ENCODE measurements around the gene CLTA. TPM values are rescaled to one million over a fixed set of nuclear protein-coding genes. Genes with fewer than 3 reads are reported as not detected.
A peak's percentile ranks its signal among the peaks of the same experiment; 100 is the strongest.

Gene CLTA, protein sequence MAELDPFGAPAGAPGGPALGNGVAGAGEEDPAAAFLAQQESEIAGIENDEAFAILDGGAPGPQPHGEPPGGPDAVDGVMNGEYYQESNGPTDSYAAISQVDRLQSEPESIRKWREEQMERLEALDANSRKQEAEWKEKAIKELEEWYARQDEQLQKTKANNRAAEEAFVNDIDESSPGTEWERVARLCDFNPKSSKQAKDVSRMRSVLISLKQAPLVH
- polyA plus RNA-seq (ENCODE audit: insufficient read depth in 1 of 5, insufficient read length in 5 of 5, low replicate concordance in 1 of 5): 100 to 1,000 TPM; 210 to 246 (median 225) TPM
- long read RNA-seq, donor 1, transcript CLTA-202 (5 exons, 1,073 nt): major isoform, 151 of 234 reads
- long read RNA-seq, donor 1, transcript CLTA-210 (3 exons, 989 nt): minor isoform, 5 of 234 reads
- long read RNA-seq, donor 1, partial matches to known transcripts: 70 of 234 reads
- long read RNA-seq, donor 1, other reads (novel, unspliced or antisense): 7 of 234 reads
- long read RNA-seq, donor 2, transcript CLTA-202 (5 exons, 1,073 nt): major isoform, 105 of 113 reads
- long read RNA-seq, donor 2, partial matches to known transcripts: 5 of 113 reads
- long read RNA-seq, donor 2, other reads (novel, unspliced or antisense): 0 of 113 reads
- long read RNA-seq, donor 3, transcript CLTA-202 (5 exons, 1,073 nt): major isoform, 122 of 150 reads
- long read RNA-seq, donor 3, partial matches to known transcripts: 26 of 150 reads
- long read RNA-seq, donor 3, other reads (novel, unspliced or antisense): 0 of 150 reads
- long read RNA-seq, donor 4, transcript CLTA-202 (5 exons, 1,073 nt): major isoform, 86 of 143 reads
- long read RNA-seq, donor 4, partial matches to known transcripts: 55 of 143 reads
- long read RNA-seq, donor 4, other reads (novel, unspliced or antisense): 0 of 143 reads
- long read RNA-seq, donor 5, transcript CLTA-202 (5 exons, 1,073 nt): major isoform, 145 of 212 reads
- long read RNA-seq, donor 5, partial matches to known transcripts: 60 of 212 reads
- long read RNA-seq, donor 5, other reads (novel, unspliced or antisense): 5 of 212 reads
- long read RNA-seq, donor 6, transcript CLTA-202 (5 exons, 1,073 nt): major isoform, 172 of 196 reads
- long read RNA-seq, donor 6, partial matches to known transcripts: 23 of 196 reads
- long read RNA-seq, donor 6, other reads (novel, unspliced or antisense): 0 of 196 reads
- long read RNA-seq, donor 7, transcript CLTA-202 (5 exons, 1,073 nt): major isoform, 86 of 95 reads
- long read RNA-seq, donor 7, partial matches to known transcripts: 9 of 95 reads
- long read RNA-seq, donor 7, other reads (novel, unspliced or antisense): 0 of 95 reads
- long read RNA-seq, donor 8, transcript CLTA-202 (5 exons, 1,073 nt): major isoform, 50 of 50 reads
- long read RNA-seq, donor 8, partial matches to known transcripts: 0 of 50 reads
- long read RNA-seq, donor 8, other reads (novel, unspliced or antisense): 0 of 50 reads

- DNase-seq: peak; percentile 94 to 96
Measured at GRCh38 chr9:36190388-36191289, at the start of gene CLTA. Gene CLTA (plus strand): TSS chr9:36190921. CDS start chr9:36191057, 136 bp downstream.

- DNase-seq: peak in 1 of 2 donors; percentile 61
Measured at GRCh38 chr9:36141288-36141687, 49.4 kb upstream of the CLTA start.

DNA sequence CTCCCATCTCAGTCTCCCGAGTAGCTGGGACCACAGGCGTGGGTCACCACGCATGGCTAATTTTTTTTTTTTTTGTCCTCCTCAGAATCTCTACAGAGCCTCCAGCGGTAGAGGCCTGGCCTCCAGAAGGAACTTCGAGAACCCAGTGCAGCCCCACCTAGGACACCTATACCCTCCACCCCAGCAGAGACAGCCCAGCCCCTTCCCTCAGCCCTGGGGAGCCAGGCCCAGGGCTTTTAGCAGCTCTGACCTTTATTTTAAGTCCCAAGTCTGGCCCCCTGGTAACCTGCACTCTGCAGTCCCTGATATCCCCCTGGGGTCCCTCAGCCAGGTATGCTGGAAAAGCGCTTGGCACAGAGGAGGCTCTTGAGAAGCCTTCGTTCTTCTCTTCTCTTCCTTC is 49.0 kb upstream of the CLTA start:
- DNase-seq: no peak

- no peak for DNase-seq
Measured at GRCh38 chr9:36142510-36143244, 48.0 kb upstream of the CLTA start.

GRCh38 chr9:36143245-36143641 is 47.5 kb upstream of the CLTA start:
- DNase-seq: no peak

DNA sequence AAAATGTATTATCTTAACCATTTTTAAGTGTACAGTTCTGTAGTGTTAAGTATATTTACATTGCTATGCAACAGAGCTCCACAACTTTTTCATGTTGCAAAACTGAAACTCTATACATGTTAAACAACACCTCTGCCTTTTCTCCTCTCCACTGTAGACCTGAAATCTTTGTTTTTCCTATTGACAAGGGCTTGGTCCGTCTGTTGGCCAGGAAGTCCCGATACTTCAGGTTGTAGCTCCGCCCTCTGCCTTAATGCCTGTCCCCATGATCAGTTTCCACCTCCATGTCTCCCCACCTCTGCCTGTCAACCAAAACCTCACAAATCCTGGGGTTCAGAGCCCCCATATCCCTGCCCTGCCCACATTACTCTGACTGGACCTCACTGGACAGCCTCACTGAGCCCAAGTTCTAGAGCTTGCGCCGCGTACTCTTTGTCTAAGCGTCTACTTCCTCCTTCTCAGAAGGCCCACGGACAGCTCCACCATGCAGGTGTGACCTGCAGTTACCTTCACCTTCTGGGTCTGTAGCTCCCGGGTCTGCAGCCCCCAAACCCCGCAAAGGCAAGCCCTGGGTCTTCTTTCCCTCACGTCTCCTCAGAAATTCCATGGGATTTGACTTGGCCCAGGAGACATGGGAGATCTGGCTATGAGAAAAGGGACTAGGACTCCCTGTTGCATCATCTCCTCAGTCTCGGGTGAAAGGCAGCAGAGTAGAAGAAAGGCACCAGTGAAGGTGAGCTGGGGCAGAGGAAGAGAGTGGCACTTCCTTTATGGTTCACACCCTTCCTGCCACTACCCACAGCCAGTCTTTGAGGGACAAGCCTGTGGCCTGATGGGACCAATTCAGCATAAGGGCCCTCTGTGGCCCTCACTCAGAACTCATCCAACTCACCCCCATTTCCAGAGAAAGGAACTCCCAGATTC is 46.1 kb upstream of the CLTA start:
- DNase-seq: no peak

DNA sequence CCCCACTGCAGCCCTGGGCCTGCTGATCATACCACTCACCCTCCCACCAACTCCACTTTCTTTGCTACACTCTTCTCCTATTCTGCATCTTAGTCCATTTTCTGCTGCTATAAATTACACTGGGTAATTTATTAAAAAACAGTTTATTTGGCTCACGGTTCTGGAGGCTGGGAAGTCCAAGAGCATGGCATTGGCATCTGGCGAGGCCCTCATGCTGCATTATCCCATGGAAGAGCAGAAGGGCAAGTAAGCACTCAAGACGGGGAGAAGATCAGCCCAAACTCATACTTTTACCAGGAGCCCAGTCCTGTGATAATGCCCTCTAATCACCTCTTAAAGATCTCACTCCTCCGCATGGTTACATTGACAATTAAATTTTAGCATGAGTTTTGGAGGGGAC is 44.8 kb upstream of the CLTA start:
- DNase-seq: no peak

DNA sequence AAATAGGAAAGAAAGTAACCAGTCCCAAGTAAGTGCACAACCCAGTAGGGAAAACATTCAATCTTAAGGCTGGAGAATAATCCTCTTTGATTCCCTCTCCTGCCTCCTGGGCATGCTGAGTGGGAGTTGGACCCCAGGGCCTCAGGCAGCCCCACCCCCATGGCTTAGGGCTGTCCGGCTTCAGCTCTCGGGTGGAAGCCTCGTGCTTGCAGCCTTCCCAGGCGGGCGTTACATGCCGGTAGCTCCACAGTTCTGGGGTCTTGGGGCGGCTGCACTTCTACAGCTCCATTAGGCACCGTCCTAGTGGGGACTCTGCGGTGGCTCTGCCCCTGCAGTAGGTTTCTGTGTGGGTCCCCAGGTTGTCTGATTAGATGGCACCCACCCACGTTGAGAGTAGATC is 44.1 kb upstream of the CLTA start:
- no peak for DNase-seq

GRCh38 chr9:36147441-36148175 is 43.1 kb upstream of the CLTA start:
- no peak for DNase-seq

GRCh38 chr9:36148311-36149051 is 42.2 kb upstream of the CLTA start:
- no peak for DNase-seq

DNA sequence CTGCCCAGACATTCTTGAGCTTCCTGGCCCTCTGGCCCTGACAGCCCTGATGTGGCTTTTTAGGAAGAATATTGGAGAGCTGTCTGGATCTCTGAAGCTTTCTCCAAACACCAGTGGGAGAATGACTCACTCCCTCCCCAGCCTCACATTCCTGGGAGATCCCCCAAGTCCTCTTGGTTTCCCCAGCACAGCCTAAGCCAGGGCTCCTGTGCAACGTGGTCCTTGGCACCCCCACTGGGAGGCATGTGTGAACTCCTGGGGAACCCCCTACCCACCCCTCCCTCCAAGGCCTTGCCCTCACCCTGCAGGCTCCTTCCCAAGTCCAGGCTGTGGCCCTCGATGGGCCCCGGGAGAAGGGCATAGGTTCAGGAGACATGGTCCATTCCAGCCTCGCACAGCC is 41.5 kb upstream of the CLTA start:
- DNase-seq: no peak

DNA sequence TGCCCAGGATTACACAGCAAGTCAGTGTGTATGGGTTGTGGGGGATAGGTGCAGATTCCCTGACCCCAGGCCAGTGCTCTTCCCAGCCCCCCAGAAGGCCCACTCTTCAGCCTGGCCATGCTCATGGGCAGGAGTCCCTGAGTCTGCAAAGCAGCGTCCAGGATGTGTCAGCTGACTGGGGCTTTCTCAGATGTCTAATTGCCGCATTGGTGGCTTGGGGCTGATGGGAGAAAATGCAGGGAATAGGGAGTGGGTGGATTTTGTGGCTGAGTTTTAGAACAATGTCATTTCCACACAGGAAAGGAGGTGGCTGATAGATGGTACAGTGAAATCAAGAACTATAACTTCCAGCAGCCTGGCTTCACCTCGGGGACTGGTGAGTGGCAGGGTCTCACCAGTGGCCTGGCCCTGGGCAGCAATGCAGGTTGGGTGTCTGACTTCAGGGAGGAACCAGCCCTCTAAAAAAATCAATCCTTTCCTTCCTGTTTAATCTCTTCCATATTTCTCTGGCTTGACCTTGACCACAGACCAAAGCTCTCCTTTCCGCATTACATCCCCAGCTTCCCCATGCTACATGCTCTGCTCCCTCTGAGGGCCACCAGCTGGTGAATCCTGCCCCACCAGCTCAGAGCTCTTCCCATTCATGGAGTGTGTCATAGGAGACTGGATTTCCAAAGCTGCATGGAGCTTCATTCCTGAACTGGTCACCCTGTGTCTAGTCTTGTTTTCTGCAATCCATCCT is 40.0 kb upstream of the CLTA start:
- no peak for DNase-seq

GRCh38 chr9:36151316-36152210 is 39.2 kb upstream of the CLTA start:
- DNase-seq: no peak

DNA sequence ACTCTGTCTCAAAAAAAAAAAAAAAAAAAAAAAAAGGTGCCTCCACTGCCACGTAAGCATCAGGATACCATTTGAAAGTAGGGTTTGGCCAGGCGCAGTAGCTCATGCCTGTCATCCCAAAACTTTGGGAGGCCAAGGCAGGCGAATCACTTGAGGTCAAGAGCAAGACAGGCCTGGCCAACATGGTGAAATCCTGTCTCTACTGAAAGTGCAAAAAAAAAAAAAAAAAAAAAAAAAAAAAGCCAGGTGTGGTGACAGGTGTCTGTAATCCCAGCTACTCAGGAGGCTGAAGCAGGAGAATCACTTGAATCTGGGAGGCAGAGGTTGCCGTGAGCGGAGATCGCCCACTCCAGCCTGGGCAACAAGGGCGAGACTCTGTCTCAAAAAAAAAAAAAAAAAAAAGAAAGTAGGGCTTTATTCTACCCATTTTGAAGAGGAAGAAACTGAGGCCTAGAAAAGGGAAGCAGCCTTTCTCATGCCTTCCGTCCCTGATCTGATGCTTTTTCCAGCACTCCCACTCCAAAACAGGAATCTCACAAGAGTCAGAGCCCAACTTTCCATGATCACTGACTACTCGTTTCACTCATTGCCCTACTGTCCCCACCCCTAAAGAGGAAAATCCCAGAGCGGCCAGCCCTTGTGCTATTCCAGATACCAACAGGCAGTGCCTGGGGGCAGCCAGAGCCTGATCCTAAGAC is 37.8 kb upstream of the CLTA start:
- DNase-seq: no peak

GRCh38 chr9:36153746-36154145 is 37.0 kb upstream of the CLTA start:
- no peak for DNase-seq

All from right lung (tissue), 10 donors.